GM12801 (cell line): ENCODE data around the gene SNX15.

Source experiments
- TF ChIP-seq, protein P1 (sequence below): IDR thresholded peaks from one replicate; pipeline ENCODE4 v1.5.1; 2011; ENCODE audit warnings: control low read depth; ENCODE audit not compliant: insufficient read length; ENCODE audit errors: extremely low read depth

SNX15 gene

GRCh38 chr11:65053827-65054508, 26.7 kb downstream of the SNX15 start:
- TF ChIP-seq, protein P1, sequence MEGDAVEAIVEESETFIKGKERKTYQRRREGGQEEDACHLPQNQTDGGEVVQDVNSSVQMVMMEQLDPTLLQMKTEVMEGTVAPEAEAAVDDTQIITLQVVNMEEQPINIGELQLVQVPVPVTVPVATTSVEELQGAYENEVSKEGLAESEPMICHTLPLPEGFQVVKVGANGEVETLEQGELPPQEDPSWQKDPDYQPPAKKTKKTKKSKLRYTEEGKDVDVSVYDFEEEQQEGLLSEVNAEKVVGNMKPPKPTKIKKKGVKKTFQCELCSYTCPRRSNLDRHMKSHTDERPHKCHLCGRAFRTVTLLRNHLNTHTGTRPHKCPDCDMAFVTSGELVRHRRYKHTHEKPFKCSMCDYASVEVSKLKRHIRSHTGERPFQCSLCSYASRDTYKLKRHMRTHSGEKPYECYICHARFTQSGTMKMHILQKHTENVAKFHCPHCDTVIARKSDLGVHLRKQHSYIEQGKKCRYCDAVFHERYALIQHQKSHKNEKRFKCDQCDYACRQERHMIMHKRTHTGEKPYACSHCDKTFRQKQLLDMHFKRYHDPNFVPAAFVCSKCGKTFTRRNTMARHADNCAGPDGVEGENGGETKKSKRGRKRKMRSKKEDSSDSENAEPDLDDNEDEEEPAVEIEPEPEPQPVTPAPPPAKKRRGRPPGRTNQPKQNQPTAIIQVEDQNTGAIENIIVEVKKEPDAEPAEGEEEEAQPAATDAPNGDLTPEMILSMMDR = no peak

- TF ChIP-seq, protein P1 = no peak
Measured at GRCh38 chr11:65055538-65055937, 28.3 kb downstream of the SNX15 start.

DNA sequence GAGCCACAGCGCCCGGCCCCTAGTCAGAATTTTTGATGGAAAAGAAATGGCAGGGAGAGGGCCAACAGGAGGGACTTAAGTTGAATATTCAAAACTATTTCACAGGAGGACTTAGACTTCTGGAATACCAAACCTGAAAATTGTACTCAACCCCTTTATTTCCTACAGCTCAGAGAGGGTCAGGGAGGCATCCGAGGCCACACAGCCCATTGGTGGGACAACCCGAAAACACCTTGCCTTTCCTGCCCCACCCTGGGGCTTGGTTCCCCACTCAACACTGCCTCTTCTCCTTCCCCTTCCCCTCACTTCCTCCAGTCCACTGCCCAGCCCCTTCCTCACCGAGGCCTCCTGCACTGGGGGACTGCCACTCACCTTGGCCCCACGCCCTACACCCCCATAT, 29.8 kb downstream of the SNX15 start:
- TF ChIP-seq, protein P1 = no peak

- TF ChIP-seq, protein P1 = no peak
Measured at GRCh38 chr11:65057526-65057925, 30.3 kb downstream of the SNX15 start.

DNA sequence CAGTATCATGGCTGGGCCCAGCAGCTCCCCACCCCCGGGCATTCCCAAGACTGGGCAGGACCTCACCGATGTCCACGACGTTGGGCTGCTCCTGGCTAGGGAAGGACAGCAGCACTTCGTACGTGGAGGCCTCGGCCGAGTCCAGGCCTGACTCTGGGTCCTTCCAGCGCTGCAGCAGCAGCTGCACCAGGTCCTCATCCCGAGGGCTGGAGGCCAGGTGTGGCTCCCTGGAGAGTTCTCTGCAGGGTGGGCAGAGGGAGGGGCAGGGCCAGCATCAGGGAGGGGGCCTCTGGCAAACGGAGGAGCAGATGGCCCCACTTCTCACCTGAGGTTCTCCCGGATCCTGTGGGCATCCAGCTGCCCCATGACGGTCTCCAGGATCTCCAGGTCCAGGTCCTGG, 30.8 kb downstream of the SNX15 start:
- TF ChIP-seq, protein P1 = no peak

GRCh38 chr11:65058419-65059054, 31.3 kb downstream of the SNX15 start, which contains the start of gene NAALADL1:
TSS of gene NAALADL1 (minus strand) at chr11:65058553. CDS start at chr11:65058521, 32 bp downstream.
- TF ChIP-seq, protein P1 = no peak

DNA sequence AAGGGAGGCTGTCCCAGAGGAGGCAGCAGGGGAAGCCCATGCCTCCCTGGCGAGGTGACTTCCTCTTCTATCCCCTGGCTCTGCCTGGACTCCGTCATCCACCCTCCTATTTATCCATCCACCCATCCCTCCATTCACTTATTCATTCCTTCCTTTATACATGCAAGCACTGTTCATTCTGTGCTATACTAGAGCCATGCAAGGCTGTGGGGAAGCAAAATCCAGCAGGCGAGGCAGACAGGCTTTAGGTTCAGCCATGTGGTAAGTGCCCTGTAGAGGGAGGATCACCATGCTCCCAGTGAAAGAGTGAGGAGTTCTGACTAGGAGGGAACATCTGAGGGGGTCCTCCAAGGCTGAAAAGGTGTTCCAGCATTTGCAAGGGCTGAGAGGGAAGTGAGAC, 32.3 kb downstream of the SNX15 start:
- TF ChIP-seq, protein P1 = no peak
